GM03348 (cell line): ENCODE measurements around the gene GPX4.

Experiments
- DNase-seq: peaks from one replicate; pipeline ENCODE4 v3.0.0; 2012; ENCODE audit warnings: low spot score

GPX4 gene, protein sequence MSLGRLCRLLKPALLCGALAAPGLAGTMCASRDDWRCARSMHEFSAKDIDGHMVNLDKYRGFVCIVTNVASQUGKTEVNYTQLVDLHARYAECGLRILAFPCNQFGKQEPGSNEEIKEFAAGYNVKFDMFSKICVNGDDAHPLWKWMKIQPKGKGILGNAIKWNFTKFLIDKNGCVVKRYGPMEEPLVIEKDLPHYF

DNA sequence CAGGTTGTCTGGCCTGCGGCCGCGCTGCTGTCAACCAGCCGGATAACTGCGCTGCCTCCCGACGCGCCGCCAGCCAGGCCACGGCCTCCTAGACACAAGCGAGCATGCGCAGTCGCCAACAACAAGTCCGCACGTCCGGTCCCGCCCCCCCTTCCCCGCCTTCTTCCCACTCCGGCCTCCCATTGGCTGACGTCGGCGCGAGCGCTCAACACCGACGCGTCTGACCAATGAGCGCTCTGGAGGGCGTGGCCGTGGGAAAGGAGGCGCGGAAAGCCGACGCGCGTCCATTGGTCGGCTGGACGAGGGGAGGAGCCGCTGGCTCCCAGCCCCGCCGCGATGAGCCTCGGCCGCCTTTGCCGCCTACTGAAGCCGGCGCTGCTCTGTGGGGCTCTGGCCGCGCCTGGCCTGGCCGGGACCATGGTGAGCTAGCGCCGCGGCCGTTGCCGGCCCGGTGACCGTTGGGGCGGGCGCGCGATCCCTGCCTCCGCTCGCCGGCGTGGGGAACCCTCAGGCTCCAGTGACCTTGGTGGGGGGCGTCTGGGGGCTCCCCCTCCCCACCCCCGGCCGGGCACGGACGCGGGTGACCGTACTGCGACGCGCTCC lies at the start of gene GPX4:
TSS of gene GPX4 (plus strand) at position 287 of the 603 bp plus-strand sequence. CDS start at position 337, 50 bp downstream.
- DNase-seq, result peak; percentile 98

DNA sequence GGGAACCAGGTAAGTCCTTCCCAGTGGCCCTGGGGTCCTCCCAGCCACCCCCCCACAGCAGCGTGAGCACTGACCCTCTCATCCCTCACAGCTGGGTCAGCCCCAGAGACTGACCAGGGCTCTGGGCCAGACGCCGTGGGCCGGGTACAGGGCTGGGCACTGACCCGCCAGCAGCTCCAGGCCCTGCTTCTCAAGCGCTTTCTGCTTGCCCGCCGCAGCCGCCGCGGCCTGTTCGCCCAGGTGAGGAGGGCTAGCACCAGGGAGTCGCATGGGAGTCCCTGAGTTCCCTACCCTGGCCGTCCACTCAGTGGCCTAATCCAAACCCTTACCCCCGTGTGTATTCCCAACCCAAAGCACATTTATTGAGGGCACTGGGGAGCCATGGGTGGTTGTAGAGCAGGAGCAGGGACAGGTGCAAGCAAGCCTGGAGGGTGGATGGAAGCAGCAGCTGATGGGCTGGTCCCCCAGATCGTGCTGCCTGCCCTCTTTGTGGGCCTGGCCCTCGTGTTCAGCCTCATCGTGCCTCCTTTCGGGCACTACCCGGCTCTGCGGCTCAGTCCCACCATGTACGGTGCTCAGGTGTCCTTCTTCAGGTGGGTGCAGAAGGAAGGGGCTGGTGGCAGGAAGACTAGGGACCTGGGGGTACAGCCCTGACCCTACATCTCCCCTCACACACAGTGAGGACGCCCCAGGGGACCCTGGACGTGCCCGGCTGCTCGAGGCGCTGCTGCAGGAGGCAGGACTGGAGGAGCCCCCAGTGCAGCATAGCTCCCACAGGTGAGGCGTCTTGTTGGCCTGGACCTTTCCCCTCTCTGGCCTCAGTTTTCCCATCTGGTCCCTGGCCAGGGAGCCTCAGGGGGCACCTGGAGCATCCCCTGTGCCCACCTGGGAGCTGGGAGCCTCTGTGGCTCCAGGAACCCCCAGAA lies 49.4 kb upstream of the GPX4 start:
- no peak for DNase-seq

DNA sequence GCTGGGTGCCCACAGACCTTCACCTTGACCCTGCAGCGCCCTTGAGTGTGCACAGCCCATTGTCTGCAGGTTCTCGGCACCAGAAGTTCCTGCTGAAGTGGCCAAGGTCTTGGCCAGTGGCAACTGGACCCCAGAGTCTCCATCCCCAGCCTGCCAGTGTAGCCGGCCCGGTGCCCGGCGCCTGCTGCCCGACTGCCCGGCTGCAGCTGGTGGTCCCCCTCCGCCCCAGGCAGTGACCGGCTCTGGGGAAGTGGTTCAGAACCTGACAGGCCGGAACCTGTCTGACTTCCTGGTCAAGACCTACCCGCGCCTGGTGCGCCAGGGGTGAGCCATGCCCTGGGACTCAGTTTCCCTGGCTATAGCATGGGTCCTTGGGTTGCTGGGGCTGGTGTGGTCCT lies 48.8 kb upstream of the GPX4 start:
- DNase-seq, result no peak

DNA sequence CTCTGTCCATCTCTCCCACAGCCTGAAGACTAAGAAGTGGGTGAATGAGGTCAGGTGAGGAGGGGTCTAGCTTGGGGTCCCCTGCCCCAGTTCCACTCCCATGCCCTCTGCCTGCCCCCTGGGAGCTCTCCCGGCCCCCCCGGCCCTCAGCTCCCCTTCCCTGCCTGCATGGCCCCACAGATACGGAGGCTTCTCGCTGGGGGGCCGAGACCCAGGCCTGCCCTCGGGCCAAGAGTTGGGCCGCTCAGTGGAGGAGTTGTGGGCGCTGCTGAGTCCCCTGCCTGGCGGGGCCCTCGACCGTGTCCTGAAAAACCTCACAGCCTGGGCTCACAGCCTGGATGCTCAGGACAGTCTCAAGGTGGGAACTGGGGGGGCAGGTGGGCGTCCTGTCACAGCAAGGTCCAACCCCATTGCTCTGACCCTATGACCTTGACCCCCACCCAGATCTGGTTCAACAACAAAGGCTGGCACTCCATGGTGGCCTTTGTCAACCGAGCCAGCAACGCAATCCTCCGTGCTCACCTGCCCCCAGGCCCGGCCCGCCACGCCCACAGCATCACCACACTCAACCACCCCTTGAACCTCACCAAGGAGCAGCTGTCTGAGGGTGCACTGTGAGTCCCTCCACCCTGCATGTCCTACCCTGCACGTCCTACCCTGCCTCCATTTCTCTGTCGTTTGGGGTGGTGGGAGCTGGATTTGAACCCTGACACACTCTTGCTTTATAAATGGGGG lies 47.7 kb upstream of the GPX4 start:
- DNase-seq, result no peak

DNA sequence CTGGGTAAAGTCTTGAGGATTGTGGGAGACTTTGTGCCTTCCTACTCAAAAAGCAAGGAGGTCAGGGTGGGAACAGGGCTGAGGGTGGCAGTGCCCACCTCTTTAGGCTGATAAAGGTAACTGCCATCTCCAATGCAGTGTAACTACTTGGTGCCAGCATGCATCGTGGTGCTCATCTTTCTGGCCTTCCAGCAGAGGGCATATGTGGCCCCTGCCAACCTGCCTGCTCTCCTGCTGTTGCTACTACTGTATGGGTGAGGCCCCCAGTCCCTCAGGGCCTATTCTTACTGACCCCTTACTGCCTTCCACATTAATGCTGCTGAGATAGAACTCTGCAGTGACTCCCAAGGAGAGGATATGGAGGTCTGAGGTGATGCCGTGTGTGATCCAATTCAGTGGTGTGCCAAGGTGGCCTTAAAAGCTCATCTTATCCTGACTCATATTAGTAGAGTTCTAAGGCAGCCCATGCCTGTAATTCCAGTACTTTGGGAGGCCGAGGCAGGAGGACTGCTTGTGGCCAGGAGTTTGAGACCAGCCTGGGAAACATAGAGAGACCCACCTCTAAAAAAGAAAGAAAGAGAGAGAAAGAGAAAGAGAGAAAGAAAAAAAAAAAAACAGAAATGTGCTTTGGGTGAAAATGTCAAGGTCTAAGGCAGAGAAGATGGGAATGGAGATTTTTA lies 46.5 kb upstream of the GPX4 start:
- DNase-seq, result no peak

DNA sequence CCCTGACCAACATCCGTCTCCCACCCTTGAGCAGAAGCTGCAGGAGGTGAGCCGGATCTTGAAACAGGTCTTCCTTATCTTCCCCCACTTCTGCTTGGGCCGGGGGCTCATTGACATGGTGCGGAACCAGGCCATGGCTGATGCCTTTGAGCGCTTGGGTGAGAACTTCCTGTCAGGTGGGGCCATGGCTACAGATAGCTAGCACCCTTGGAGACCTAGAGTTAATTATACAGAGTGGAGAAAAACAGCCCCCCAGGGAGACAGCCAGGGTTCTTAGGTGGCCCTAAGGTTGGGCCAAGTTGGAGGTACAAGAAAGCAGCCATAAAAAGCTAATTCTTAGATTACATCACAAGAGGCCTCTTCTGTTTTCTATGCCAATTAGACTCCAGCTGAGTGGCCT lies 45.7 kb upstream of the GPX4 start:
- DNase-seq, result no peak

DNA sequence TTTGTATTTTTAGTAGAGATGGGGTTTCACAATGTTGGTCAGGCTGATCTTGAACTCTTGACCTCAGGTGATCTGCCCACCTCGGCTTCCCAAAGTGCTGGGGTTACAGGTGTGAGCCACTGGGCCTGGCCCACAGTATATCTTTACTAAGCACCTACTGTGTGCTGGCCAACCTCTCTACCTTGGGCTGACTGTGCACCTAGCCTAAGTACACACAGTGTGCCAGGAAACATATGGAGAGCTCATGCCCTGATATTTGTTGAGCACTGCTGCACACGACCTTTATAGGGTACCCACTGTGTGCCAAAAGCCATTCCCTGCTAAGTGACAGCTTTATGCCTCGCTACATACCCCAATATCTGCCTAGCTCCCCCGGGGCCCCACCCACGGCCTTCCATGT lies 43.1 kb upstream of the GPX4 start:
- DNase-seq, result no peak

DNA sequence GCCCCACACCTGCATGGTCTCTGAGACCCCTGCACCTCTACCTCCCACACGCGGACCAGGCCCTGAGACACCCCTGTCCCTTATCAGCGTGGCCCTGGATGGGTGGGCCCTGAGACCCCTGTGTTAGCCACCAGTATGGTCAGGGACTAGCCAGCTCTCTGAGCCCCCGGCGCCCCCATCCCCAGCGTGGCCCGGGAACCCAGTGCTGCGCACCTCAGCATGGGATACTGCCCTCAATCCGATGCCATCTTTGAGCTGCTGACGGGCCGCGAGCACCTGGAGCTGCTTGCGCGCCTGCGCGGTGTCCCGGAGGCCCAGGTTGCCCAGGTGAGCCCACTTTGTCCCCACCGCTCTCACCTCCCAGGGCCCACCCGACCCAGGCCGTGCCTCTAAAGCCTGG lies 41.8 kb upstream of the GPX4 start:
- no peak for DNase-seq

DNA sequence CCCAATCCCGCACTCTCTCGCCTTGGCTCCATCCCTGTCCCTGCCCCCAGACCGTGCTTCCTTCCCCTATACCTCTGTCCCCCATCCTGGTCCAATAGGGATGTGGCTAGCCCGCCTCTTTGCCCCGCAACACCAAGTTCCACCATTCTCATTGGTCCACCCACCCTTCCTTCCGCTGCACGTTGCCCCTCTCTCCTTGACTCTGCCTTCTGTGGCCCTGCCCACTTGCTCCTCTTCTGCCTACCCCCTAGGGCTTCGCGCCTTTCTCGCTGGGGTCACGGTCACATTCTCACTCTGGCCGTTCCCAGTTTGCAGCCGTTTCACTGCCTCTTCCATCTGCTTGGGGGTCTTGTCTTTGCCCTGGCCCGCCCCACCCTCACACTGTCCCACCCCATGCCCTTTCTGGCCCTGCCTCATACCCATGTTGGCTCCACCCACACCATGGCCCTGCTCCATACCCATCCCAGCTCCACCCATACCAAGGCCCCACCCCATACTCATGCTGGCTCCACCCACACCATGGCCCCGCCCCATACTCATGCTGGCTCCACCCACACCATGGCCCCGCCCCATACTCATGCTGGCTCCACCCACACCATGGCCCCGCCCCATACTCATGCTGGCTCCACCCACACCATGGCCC lies 41.3 kb upstream of the GPX4 start:
- no peak for DNase-seq

DNA sequence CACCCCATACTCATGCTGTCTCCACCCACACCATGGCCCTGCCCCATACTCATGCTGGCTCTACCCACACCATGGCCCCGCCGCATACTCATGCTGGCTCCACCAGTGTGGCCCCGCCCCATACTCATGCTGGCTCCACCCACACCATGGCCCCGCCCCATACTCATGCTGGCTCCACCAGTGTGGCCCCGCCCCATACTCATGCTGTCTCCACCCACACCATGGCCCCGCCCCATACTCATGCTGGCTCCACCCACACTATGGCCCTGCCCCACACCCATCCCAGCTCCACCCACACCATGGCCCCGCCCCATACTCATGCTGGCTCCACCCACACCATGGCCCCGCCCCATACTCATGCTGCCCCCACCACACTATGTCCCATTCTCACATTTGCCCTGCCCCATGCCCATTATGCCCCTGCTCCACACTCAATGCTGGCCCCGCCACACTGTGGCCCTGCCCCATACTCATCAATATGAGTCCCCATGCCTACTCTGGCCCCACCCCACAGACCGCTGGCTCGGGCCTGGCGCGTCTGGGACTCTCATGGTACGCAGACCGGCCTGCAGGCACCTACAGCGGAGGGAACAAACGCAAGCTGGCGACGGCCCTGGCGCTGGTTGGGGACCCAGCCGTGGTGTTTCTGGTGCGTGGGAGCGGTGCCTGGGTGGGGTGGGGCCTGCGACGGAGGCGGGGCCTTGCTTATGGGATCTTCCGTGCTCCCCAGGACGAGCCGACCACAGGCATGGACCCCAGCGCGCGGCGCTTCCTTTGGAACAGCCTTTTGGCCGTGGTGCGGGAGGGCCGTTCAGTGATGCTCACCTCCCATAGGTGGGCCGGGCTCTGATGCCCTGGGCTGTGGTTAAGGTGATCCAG lies 40.5 kb upstream of the GPX4 start:
- DNase-seq, result no peak

DNA sequence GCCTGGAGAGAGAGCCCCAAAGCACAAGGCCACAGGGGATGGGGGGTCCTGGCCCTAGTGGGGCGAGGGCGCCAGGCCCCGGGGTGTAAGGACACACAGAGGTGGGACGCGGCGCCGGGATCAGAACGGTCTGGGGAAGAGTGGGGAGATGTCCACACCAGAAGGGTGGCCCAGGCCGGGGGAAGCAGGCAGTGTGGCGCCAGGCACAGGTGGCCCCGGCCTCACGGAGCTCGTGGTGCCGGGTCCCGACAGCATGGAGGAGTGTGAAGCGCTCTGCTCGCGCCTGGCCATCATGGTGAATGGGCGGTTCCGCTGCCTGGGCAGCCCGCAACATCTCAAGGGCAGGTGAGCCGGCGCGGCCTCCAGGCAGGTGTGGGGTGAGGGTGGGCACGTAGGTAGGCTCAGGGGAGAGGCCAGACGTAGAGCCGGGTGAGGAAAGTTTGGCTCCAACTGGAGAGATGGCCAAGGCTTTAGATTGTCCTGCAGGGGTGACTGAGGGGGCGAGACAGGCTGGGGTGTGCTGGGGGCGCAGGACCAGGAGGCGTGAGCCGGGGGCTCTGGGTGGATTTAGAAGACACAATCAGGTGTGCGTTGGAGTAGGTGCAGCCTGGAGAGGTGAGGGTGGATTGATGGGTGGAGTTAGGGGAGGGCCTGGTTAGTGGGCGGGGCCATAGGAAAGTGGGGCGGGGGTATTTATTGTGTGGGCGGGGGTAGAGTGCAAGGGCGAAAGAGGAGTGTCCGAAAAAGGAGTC lies 39.7 kb upstream of the GPX4 start:
- DNase-seq, result no peak

DNA sequence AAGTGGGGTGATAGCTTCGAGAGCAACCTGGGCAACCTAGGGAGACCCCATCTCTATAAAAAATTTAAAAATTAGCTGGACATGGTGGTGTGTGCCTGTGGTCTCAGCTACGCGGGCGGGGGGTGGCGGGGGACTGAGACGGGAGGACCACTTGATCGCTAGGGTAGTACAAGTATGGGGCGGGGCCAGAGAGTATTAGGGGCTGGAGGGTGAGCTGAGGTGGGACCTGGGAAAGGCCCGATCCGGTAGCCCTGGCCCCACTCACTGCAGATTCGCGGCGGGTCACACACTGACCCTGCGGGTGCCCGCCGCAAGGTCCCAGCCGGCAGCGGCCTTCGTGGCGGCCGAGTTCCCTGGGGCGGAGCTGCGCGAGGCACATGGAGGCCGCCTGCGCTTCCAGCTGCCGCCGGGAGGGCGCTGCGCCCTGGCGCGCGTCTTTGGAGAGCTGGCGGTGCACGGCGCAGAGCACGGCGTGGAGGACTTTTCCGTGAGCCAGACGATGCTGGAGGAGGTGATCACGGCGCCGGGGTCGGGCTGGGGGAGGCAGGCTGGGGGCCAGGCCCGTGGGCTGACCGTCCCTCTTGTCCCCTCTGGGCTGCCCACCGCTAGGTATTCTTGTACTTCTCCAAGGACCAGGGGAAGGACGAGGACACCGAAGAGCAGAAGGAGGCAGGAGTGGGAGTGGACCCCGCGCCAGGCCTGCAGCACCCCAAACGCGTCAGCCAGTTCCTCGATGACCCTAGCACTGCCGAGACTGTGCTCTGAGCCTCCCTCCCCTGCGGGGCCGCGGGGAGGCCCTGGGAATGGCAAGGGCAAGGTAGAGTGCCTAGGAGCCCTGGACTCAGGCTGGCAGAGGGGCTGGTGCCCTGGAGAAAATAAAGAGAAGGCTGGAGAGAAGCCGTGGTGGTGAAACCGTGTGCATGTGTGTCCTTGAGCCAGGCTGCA lies 38.9 kb upstream of the GPX4 start:
- DNase-seq, result peak; percentile 82

DNA sequence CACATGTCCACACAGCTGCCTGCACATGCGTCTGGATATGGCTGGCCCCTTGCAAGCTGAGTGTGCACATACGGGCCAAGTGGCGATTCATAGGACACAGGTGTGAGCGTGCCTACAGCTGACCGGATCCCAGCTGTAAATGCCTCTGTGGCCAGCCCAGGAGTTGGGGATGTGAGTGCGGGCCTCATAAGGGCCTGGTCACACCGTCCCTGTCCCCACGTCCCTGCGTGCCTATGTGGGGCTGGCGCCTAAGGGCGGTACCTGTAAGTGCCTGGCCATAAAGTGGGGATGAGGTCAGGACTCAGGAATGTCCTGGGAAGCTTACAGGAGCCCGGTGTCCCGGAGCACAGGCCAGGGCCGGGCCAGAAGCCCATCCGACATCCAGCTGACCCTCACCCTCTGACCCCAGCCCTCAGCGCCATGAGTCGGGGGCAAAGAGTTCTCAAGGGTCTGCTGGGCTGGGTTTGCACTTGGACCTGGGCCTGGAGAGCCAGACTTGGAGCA lies 38.1 kb upstream of the GPX4 start:
- DNase-seq, result no peak

DNA sequence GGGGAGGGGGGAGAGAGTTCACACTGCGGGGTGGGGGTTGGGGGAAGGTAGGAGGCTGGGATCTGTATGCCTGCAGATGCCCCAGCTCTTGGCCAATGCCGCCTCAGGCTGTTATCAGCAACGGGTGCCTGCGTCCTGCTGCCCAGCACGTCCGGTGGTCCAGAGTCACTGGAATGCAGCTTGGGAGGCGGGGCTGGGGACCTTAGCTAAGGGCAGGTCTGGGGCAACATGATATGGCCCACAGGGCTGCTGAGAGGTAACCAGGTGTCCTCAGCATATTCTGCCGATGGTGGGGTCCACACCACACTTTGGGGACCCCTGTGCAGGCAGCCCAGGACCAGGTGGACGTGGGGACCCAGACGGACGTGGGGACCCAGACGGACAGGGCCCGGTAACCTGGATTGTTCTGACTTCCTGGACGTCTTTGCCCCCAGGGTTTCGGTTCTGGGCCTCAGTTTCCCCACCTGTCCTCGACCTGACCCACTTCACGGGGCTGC lies 37.5 kb upstream of the GPX4 start:
- DNase-seq, result no peak

DNA sequence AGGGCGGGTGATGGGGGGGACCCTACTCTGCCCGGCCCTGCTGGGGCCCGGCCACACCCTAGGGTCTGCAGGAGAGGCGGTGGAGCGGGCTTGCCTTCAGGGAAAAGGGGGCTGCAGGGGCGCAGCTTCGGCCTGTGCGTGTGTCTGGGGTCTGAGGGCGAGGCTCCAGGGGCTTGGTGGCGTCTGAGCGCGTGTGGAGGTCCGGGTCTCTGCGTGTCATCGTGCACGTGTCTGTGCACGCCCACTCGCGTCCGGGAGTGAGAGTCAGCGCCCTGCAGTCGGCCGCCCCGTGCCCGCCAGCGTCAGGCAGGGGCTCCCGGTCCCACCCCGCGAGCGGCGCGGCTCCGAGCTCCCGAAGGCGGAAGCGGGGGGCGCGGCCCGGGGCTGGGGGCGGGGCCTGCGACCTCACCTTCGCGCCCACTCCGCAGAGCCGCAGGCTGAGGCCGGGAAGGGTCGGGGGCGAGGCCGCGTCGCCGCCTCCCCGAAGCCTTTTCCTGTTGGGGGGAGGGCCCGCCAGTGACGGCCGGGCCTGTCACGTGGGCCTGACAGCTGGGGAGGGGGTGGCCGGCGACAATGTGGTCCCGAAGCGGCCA lies 37.0 kb upstream of the GPX4 start, which contains the start of gene ARHGAP45:
TSS of gene ARHGAP45 (plus strand) at position 420 of the 593 bp plus-strand sequence. CDS start 239 bp downstream, outside the sequence.
- peak; percentile 52 for DNase-seq

DNA sequence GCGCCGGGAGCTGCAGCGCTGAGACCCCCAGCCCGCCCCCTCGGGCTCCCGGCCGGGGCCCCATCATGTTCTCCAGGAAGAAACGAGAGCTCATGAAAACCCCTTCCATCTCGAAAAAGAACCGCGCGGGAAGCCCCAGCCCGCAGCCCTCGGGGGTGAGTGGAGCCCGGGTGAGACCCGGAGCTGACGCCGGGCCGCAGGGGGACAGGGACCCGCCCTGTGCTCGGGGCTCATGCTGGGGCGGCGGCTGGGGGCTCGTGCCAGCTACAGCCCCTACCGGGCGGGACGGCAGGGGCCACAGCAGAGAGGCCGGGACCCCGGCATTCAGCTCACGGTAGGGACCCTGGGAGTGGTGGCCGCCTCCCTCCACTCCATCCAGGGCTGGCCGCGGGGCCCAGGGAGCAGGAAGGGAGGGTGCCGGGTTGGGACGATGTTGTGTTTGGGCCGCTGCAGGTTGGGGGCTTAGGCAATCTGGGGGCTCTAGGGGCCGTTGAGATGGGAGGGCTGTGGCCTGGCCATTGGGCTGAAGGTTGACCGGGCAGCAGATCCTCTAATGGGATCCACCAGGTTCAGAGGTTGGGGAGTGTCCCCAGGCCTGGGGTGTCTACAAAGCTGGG lies 36.3 kb upstream of the GPX4 start:
- DNase-seq, result no peak
